Measurements from ENCODE around the gene ECT2.
A peak's percentile ranks its signal among the peaks of the same experiment; 100 is the strongest.
"Not testable (repeated sequence)": the region's sequence is repeated elsewhere in the genome, so short reads cannot be mapped to it uniquely, and the experiment has no call there.

ECT2 gene

GRCh38 chr3:172814738-172815137, 64.2 kb downstream of the ECT2 start:
- DNase-seq (ENCODE audit: low spot score), result no peak

- DNase-seq (ENCODE audit: low spot score), result no peak
These were observed 65.3 kb downstream of the ECT2 start for GRCh38 chr3:172815857-172816256.

GRCh38 chr3:172816281-172816680, 65.8 kb downstream of the ECT2 start:
- no peak for DNase-seq (ENCODE audit: low spot score)

- DNase-seq (ENCODE audit: low spot score), result no peak
These were observed 66.4 kb downstream of the ECT2 start for GRCh38 chr3:172816968-172817367.

GRCh38 chr3:172820492-172820891, 70.0 kb downstream of the ECT2 start:
- no peak for DNase-seq (ENCODE audit: low spot score)

- no peak for DNase-seq (ENCODE audit: low spot score)
These were observed 73.7 kb downstream of the ECT2 start for GRCh38 chr3:172824229-172824628.

GRCh38 chr3:172827231-172827630, 76.7 kb downstream of the ECT2 start:
- not testable (repeated sequence) for DNase-seq (ENCODE audit: low spot score)

GRCh38 chr3:172832983-172833382, 82.5 kb downstream of the ECT2 start:
- no peak for DNase-seq (ENCODE audit: low spot score)

- DNase-seq (ENCODE audit: low spot score), result peak; percentile 14
These were observed 86.0 kb downstream of the ECT2 start for GRCh38 chr3:172836390-172836997.

GRCh38 chr3:172839679-172840078, 89.2 kb downstream of the ECT2 start:
- DNase-seq (ENCODE audit: low spot score), result no peak

GRCh38 chr3:172840463-172840862, 89.9 kb downstream of the ECT2 start:
- DNase-seq (ENCODE audit: low spot score), result no peak

- DNase-seq (ENCODE audit: low spot score), result no peak
These were observed 90.4 kb downstream of the ECT2 start for GRCh38 chr3:172840913-172841312.

GRCh38 chr3:172844428-172844827, 93.9 kb downstream of the ECT2 start:
- DNase-seq (ENCODE audit: low spot score), result no peak

GRCh38 chr3:172846103-172846561, 95.6 kb downstream of the ECT2 start:
- no peak for DNase-seq (ENCODE audit: low spot score)

- DNase-seq (ENCODE audit: low spot score), result no peak
These were observed 96.2 kb downstream of the ECT2 start for GRCh38 chr3:172846706-172847105.

GRCh38 chr3:172847292-172847691, 96.8 kb downstream of the ECT2 start:
- no peak for DNase-seq (ENCODE audit: low spot score)

GRCh38 chr3:172848910-172849309, 98.4 kb downstream of the ECT2 start:
- DNase-seq (ENCODE audit: low spot score), result no peak

- no peak for DNase-seq (ENCODE audit: low spot score)
These were observed 102.5 kb downstream of the ECT2 start for GRCh38 chr3:172853005-172853404.

GRCh38 chr3:172853921-172854666, 103.6 kb downstream of the ECT2 start:
- DNase-seq (ENCODE audit: low spot score), result no peak

- DNase-seq (ENCODE audit: low spot score), result no peak
These were observed 104.5 kb downstream of the ECT2 start for GRCh38 chr3:172855037-172855436.

GRCh38 chr3:172856795-172857742, 106.5 kb downstream of the ECT2 start:
- DNase-seq (ENCODE audit: low spot score), result no peak

GRCh38 chr3:172859041-172859440, 108.5 kb downstream of the ECT2 start:
- no peak for DNase-seq (ENCODE audit: low spot score)

Measured in germinal center (tissue), 1 donor.